ENCODE results near the gene SHROOM2.

DNA sequence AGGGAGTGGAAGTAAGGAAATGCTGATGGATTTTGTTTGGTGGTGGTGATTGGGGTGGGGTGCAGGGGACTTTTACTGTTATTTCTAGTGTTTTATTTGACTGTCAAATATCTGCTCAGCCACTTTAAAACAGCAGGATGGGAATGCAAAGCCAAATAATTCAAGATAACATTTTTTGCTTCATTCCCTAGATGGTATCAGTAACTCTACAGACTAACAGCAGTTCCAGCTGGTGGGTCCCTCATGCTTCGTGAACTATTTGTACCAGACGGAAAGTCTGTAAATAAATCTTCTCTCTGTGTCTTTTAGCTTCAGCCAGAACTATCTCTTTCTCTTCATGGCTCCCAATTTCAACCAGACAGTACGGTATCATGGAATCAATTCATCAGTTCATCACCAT lies 48.1 kb upstream of the SHROOM2 start:
- no peak for TF ChIP-seq ZNF768 (tag by site-specific recombination; IDR thresholded peaks at IDR 0.05)
- TF ChIP-seq ZNF530 (tag by site-specific recombination; IDR thresholded peaks at IDR 0.05; ENCODE audit: low read depth): no peak
- TF ChIP-seq ZNF114 (tag by site-specific recombination; IDR thresholded peaks at IDR 0.05): no peak
- TF ChIP-seq ZNF777 (tag by site-specific recombination; IDR thresholded peaks at IDR 0.05; ENCODE audit: borderline replicate concordance): no peak
- TF ChIP-seq, protein P1, sequence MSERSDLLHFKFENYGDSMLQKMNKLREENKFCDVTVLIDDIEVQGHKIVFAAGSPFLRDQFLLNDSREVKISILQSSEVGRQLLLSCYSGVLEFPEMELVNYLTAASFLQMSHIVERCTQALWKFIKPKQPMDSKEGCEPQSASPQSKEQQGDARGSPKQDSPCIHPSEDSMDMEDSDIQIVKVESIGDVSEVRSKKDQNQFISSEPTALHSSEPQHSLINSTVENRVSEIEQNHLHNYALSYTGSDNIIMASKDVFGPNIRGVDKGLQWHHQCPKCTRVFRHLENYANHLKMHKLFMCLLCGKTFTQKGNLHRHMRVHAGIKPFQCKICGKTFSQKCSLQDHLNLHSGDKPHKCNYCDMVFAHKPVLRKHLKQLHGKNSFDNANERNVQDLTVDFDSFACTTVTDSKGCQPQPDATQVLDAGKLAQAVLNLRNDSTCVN (tag by site-specific recombination; optimal IDR thresholded peaks at IDR 0.05): no peak
- no peak for TF ChIP-seq YY1 (tag by site-specific recombination; IDR thresholded peaks at IDR 0.05)
- no peak for TF ChIP-seq ZNF658 (tag by site-specific recombination; IDR thresholded peaks at IDR 0.05)
- no peak for TF ChIP-seq ZNF76 (tag by site-specific recombination; IDR thresholded peaks at IDR 0.05; ENCODE audit: borderline replicate concordance, low read depth)
- TF ChIP-seq, protein P2, sequence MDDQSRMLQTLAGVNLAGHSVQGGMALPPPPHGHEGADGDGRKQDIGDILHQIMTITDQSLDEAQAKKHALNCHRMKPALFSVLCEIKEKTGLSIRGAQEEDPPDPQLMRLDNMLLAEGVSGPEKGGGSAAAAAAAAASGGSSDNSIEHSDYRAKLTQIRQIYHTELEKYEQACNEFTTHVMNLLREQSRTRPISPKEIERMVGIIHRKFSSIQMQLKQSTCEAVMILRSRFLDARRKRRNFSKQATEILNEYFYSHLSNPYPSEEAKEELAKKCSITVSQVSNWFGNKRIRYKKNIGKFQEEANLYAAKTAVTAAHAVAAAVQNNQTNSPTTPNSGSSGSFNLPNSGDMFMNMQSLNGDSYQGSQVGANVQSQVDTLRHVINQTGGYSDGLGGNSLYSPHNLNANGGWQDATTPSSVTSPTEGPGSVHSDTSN (CRISPR knock-in tag; IDR thresholded peaks at IDR 0.05): no peak
- TF ChIP-seq, protein P3, sequence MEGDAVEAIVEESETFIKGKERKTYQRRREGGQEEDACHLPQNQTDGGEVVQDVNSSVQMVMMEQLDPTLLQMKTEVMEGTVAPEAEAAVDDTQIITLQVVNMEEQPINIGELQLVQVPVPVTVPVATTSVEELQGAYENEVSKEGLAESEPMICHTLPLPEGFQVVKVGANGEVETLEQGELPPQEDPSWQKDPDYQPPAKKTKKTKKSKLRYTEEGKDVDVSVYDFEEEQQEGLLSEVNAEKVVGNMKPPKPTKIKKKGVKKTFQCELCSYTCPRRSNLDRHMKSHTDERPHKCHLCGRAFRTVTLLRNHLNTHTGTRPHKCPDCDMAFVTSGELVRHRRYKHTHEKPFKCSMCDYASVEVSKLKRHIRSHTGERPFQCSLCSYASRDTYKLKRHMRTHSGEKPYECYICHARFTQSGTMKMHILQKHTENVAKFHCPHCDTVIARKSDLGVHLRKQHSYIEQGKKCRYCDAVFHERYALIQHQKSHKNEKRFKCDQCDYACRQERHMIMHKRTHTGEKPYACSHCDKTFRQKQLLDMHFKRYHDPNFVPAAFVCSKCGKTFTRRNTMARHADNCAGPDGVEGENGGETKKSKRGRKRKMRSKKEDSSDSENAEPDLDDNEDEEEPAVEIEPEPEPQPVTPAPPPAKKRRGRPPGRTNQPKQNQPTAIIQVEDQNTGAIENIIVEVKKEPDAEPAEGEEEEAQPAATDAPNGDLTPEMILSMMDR (tag by site-specific recombination; IDR thresholded peaks at IDR 0.05): no peak

Data from HEK293 (cell line).